C4-2B (cell line): ENCODE measurements around the gene SPAG4.

Experiments
- H3K27ac ChIP-seq: fragments of 450-650 bp; 2 replicates; pipeline ENCODE4 v1.5.1; 2017
- ZFX ChIP-seq: fragments of 450-650 bp; IDR thresholded peaks from 2 replicates; pipeline ENCODE4 v1.6.1; 2017
- TF ChIP-seq, protein P1 (sequence below): fragments of 450-650 bp; conservative IDR thresholded peaks from 2 replicates; pipeline ENCODE4 v1.5.1; 2017; ENCODE audit warnings: mild to moderate bottlenecking

The SPAG4 gene

GRCh38 chr20:35618263-35619131 lies 2.9 kb downstream of the SPAG4 start:
- no peak overlapping the region for H3K27ac ChIP-seq

DNA sequence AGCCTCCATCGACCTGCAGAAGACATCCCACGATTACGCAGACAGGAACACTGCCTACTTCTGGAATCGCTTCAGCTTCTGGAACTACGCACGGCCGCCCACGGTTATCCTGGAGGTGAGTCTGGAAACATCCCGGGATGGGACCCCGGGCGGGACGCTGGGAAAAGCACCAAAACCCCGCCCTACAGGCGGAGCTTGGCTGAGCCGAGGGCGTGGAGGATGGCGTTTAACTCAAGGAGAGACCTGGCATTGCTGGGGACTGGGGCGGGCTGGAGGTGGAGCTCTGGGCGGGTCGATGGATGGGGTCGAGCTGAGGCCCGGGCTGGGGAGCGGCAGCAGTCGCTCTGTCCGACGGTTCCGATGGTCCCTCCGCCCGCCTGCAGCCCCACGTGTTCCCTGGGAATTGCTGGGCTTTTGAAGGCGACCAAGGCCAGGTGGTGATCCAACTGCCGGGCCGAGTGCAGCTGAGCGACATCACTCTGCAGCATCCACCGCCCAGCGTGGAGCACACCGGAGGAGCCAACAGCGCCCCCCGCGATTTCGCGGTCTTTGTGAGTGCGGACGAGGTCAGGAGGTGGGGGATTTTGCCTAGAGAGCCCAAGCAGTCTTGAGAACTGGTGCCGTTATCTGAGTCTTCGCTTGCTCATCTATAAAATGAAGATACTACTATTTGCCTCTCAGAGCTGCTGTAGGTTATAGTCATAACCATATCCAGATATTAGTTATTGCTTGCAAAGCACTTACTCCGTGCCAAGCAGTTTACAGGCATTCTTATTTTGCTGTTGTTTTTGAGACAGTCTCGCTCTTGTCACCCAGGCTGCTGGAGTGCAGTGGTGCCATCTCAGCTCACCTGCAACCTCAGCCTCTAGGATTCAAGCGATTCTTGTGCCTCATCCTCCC lies 3.8 kb downstream of the SPAG4 start:
- no peak overlapping the region; the same call in 1 of the 2 replicates for H3K27ac ChIP-seq
- TF ChIP-seq, protein P1, sequence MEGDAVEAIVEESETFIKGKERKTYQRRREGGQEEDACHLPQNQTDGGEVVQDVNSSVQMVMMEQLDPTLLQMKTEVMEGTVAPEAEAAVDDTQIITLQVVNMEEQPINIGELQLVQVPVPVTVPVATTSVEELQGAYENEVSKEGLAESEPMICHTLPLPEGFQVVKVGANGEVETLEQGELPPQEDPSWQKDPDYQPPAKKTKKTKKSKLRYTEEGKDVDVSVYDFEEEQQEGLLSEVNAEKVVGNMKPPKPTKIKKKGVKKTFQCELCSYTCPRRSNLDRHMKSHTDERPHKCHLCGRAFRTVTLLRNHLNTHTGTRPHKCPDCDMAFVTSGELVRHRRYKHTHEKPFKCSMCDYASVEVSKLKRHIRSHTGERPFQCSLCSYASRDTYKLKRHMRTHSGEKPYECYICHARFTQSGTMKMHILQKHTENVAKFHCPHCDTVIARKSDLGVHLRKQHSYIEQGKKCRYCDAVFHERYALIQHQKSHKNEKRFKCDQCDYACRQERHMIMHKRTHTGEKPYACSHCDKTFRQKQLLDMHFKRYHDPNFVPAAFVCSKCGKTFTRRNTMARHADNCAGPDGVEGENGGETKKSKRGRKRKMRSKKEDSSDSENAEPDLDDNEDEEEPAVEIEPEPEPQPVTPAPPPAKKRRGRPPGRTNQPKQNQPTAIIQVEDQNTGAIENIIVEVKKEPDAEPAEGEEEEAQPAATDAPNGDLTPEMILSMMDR = no peak
- no peak for TF ChIP-seq ZFX

More at GRCh38 chr20:35618263-35619131, 2.9 kb downstream of the SPAG4 start:
- TF ChIP-seq, protein P1 = no peak
- no peak for TF ChIP-seq ZFX

- TF ChIP-seq, protein P1 = no peak
- no peak for TF ChIP-seq ZFX
- no peak overlapping the region for H3K27ac ChIP-seq
Measured at GRCh38 chr20:35620818-35621559, 5.4 kb downstream of the SPAG4 start.

DNA sequence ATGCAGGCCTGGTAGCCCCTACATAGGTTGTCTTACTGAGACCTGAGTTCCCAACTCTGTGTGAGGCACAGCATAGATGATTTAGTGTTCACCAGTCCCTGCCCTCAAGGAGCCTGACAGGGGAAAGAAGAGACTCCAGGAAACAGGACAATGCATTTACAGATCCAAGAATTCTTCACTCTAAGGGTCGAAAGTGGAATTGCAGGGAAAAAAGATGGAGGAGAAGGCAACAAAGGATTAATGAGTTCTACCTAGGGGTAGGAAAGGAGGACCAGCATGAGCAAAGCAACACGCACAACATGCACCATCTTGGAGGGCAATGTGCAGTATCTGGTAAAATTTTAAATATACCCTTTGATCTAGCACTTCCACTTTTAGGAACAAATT lies 5.9 kb downstream of the SPAG4 start:
- TF ChIP-seq ZFX = no peak
- TF ChIP-seq, protein P1 = no peak; the same call in 1 of the 2 replicates
- H3K27ac ChIP-seq = no peak overlapping the region

DNA sequence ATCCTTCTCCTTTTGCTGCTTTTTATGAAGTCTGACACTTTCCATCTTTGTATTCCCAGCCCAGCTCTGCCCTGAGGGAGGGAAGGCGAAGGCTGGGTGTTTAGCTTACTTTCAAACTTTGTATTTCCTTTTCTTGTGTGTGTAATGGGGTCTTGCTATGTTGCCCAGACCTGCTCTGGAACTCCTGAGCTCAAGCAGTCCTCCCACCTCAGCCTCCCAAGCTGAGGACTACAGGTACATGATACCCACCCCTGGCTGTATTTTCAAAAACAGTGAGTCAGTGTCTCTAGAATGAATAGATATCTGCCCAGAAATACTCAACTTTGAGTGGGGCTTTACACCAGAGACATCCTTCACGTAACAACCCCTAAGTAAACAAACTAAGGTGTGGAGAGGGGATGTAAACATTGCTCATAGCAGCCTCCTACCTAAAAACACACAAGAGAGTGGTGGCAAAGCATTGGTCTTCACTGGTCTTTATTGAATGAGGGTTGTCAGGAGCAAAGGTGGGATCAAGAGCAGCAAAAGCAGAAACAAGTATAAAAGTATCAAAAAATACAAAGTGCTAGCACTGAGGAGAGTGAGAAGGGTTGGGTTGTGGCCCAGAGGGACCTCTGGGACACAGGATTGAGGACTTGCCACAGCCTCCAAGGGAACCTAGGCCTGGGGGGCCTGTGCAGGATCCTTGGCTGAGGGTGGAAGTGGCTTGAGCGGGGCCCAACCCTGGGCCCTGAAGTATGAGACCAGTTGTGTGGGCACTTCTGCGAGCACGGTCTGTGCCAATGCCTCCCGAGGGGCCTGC lies 10.2 kb downstream of the SPAG4 start:
- H3K27ac ChIP-seq = no peak overlapping the region
- no peak for TF ChIP-seq ZFX

- no peak overlapping the region for H3K27ac ChIP-seq
- TF ChIP-seq ZFX = no peak
Measured at GRCh38 chr20:35626386-35627001, 10.9 kb downstream of the SPAG4 start.

- TF ChIP-seq, protein P1 = no peak
- TF ChIP-seq ZFX = no peak
- no peak overlapping the region for H3K27ac ChIP-seq
Measured at GRCh38 chr20:35627121-35627520, 11.5 kb downstream of the SPAG4 start.
